ENCODE measurements around the gene ZBTB20.

ZBTB20 gene

GRCh38 chr3:114421204-114421603 lies 725.9 kb downstream of the ZBTB20 start:
- no peak for DNase-seq

GRCh38 chr3:114420072-114420471 lies 727.0 kb downstream of the ZBTB20 start:
- DNase-seq, result no peak

- no peak for DNase-seq
Observed at GRCh38 chr3:114418724-114419543, 728.2 kb downstream of the ZBTB20 start.

- DNase-seq, result no peak
Observed at GRCh38 chr3:114418107-114418506, 729.0 kb downstream of the ZBTB20 start.

- DNase-seq, result no peak
Observed at GRCh38 chr3:114417675-114418074, 729.4 kb downstream of the ZBTB20 start.

GRCh38 chr3:114417265-114417664 lies 729.8 kb downstream of the ZBTB20 start:
- DNase-seq, result no peak

- no peak for DNase-seq
Observed at GRCh38 chr3:114411811-114412803, 735.0 kb downstream of the ZBTB20 start.

GRCh38 chr3:114411190-114411668 lies 735.9 kb downstream of the ZBTB20 start:
- DNase-seq, result no peak

- DNase-seq, result no peak
Observed at GRCh38 chr3:114408736-114409670, 738.1 kb downstream of the ZBTB20 start.

GRCh38 chr3:114406922-114407321 lies 740.2 kb downstream of the ZBTB20 start:
- DNase-seq, result no peak

GRCh38 chr3:114406286-114406685 lies 740.8 kb downstream of the ZBTB20 start:
- DNase-seq, result no peak

- DNase-seq, result no peak
Observed at GRCh38 chr3:114405202-114405990, 741.7 kb downstream of the ZBTB20 start.

GRCh38 chr3:114404590-114404989 lies 742.5 kb downstream of the ZBTB20 start:
- DNase-seq, result no peak

GRCh38 chr3:114402838-114403237 lies 744.2 kb downstream of the ZBTB20 start:
- no peak for DNase-seq

GRCh38 chr3:114401346-114401745 lies 745.7 kb downstream of the ZBTB20 start:
- DNase-seq, result no peak

- DNase-seq, result no peak
Observed at GRCh38 chr3:114400371-114400770, 746.7 kb downstream of the ZBTB20 start.

GRCh38 chr3:114394551-114394950 lies 752.5 kb downstream of the ZBTB20 start:
- DNase-seq, result no peak

- DNase-seq, result no peak
Observed at GRCh38 chr3:114393367-114394072, 753.6 kb downstream of the ZBTB20 start.

- DNase-seq, result no peak
Observed at GRCh38 chr3:114392831-114393230, 754.3 kb downstream of the ZBTB20 start.

- DNase-seq, result no peak
Observed at GRCh38 chr3:114389156-114389555, 757.9 kb downstream of the ZBTB20 start.

GRCh38 chr3:114384558-114384903 lies 762.6 kb downstream of the ZBTB20 start:
- DNase-seq, result no peak
